Stomach smooth muscle (tissue), 2 donors: ENCODE results near the gene SAMD10.

Experiments used
- H3K27ac ChIP-seq: one replicate; pipeline ENCODE4 v1.7.0; 2013; ENCODE audit warnings: mild to moderate bottlenecking, low read length, inconsistent platforms
- H3K27me3 ChIP-seq, 2 donors: one replicate each; pipeline ENCODE4 v1.7.0; 2013; ENCODE audit warnings: low read length in 2 of 2; ENCODE audit not compliant: insufficient read depth in 2 of 2, control insufficient read depth in 1 of 2
- H3K36me3 ChIP-seq, 2 donors: one replicate each; pipeline ENCODE4 v1.7.0; 2013; ENCODE audit warnings: low read length in 2 of 2; ENCODE audit not compliant: control insufficient read depth in 2 of 2, insufficient read depth in 2 of 2
- H3K4me1 ChIP-seq: one replicate; pipeline ENCODE4 v1.7.0; 2013; ENCODE audit warnings: low read length; ENCODE audit not compliant: control insufficient read depth, insufficient read depth
- H3K4me3 ChIP-seq, 2 donors: one replicate each; pipeline ENCODE4 v1.7.0; 2013; ENCODE audit warnings: low read length in 2 of 2
- H3K9ac ChIP-seq, 2 donors: one replicate each; pipeline ENCODE4 v1.7.0; 2013; ENCODE audit warnings: low read length in 2 of 2, mild to moderate bottlenecking in 1 of 2
- H3K9me3 ChIP-seq, 2 donors: one replicate each; pipeline ENCODE4 v1.7.0; 2013; ENCODE audit warnings: low read length in 2 of 2; ENCODE audit not compliant: control insufficient read depth in 2 of 2
- donor health status: healthy.
- donor health status: Pancreatic carcinoma.

The SAMD10 gene

GRCh38 chr20:63953764-63954429 is 25.5 kb downstream of the SAMD10 start:
- peaks cover 71% of the 10 kb centered on the region for H3K4me1 ChIP-seq
- peak overlapping the region in 1 of 2 donors; percentile 88 for H3K4me3 ChIP-seq
- H3K36me3 ChIP-seq: no peaks in the 10 kb centered on the region
- H3K27ac ChIP-seq: no peak overlapping the region
- H3K27me3 ChIP-seq: no peaks in the 10 kb centered on the region
- no peaks in the 10 kb centered on the region for H3K9me3 ChIP-seq
- H3K9ac ChIP-seq: peak overlapping the region in 1 of 2 donors; percentile 36

DNA sequence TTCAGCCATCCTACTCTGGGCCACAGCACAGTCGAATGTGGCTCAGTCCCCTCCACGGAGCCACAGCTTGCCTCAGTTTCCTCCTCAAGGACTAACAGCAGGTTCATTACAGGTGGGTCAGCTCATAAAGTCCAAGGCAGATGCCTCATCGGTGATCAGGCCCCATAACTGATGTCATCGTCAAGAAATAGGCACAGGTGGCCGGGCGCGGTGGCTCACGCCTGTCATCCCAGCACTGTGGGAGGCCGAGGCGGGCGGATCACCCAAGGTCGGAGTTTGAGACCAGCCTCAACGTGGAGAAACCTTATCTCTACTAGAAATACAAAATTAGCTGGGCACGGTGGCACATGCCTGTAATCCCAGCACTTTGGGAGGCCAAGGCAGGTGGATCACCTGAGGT is 26.7 kb downstream of the SAMD10 start:
- Histone ChIP-seq H3K9me3 (no peaks in the 10 kb centered on the region), H3K27me3 (no peaks in the 10 kb centered on the region), H3K4me3 (peak overlapping the region in 1 of 2 donors; percentile 22), H3K9ac (no peak overlapping the region), H3K4me1 (peaks cover 81% of the 10 kb centered on the region), H3K27ac (peak overlapping the region; percentile 91), H3K36me3 (no peaks in the 10 kb centered on the region)

DNA sequence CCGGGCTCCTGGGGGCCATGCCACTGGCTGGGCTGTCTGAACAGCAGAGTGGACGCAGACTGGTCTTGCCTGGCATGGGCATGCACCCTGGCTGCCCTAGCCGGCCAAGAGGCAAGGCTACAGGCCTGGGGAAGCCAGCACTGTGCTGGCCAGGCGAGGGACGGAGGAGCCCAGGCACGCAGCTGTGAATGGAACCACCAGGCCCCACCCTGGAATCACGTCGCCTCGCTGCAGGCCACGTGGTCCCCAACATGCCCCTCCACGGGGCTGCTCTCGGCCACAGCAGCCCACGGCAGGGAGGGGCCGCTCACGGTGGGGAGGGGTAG is 27.3 kb downstream of the SAMD10 start:
- H3K27me3 ChIP-seq: no peaks in the 10 kb centered on the region
- H3K9ac ChIP-seq: no peak overlapping the region
- peak overlapping the region in 1 of 2 donors; percentile 22 for H3K4me3 ChIP-seq
- H3K4me1 ChIP-seq: peaks cover 83% of the 10 kb centered on the region
- no peaks in the 10 kb centered on the region for H3K36me3 ChIP-seq
- H3K27ac ChIP-seq: peak overlapping the region; percentile 91
- no peaks in the 10 kb centered on the region for H3K9me3 ChIP-seq

- Histone ChIP-seq H3K4me1 (peaks cover 81% of the 10 kb centered on the region), H3K27me3 (no peaks in the 10 kb centered on the region), H3K4me3 (peak overlapping the region in 1 of 2 donors; percentile 58), H3K9me3 (no peaks in the 10 kb centered on the region), H3K9ac (peak overlapping the region in 1 of 2 donors; percentile 26), H3K36me3 (no peaks in the 10 kb centered on the region), H3K27ac (peak overlapping the region; percentile 91)
These were observed 27.8 kb downstream of the SAMD10 start for GRCh38 chr20:63951398-63952209.

GRCh38 chr20:63950701-63951397 is 28.6 kb downstream of the SAMD10 start:
- Histone ChIP-seq H3K9me3 (no peaks in the 10 kb centered on the region), H3K27ac (peak overlapping the region; percentile 91), H3K4me1 (peaks cover 81% of the 10 kb centered on the region), H3K9ac (peak overlapping the region; percentile 21 to 26), H3K36me3 (peaks cover under 1 to 2% of the 10 kb centered on the region in 2 donors), H3K27me3 (no peaks in the 10 kb centered on the region), H3K4me3 (peak overlapping the region; percentile 24 to 58)

DNA sequence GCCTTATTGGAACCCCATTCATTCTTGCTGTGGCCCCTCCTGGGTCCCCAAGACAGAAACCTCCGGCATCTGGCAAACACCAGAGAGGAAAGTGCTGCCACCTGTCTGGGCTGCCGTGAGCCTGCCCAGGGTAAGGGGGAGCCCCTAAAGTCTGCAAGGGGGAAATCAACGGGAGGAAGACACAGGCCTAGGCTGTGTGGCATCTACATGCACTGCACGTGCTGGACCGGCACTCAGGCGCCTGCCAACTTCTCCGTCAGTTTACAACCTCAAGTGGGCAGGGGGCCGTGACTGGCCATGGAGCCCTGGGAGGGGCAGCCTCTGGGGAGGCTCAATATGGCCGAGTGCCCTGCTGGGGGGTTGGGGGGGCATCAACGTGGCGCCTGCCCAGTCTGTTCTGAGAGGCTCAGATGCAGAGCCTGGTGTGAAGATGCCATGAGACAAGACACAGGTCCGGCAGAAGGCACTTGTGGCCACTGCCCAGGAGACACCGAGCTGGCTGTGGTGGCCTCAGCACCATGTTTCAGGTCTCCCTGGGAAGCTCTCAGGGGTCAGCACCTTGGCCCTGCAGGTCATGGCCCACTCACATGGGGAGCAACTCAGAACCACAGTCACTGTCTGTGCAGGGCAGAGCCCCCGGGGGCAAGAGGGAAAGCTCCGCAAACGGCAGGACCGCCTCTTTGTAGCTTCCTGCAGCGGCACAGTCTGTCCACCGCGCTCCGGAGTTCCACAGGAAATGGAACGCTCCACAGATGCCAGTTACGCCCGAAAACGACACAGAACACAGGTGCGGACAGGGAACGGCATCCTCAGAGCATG is 31.6 kb downstream of the SAMD10 start:
- Histone ChIP-seq H3K9ac (no peak overlapping the region), H3K9me3 (no peaks in the 10 kb centered on the region), H3K27me3 (no peaks in the 10 kb centered on the region), H3K4me1 (peaks cover 59% of the 10 kb centered on the region), H3K4me3 (peak overlapping the region in 1 of 2 donors; percentile 47), H3K27ac (peak overlapping the region; percentile 91), H3K36me3 (peaks cover 18 to 21% of the 10 kb centered on the region in 2 donors)

- H3K9me3 ChIP-seq: no peaks in the 10 kb centered on the region
- no peak overlapping the region for H3K4me3 ChIP-seq
- peaks cover 18 to 21% of the 10 kb centered on the region in 2 donors for H3K36me3 ChIP-seq
- H3K9ac ChIP-seq: no peak overlapping the region
- peak overlapping the region; percentile 91 for H3K27ac ChIP-seq
- H3K4me1 ChIP-seq: peaks cover 52% of the 10 kb centered on the region
- H3K27me3 ChIP-seq: no peaks in the 10 kb centered on the region
These were observed 32.3 kb downstream of the SAMD10 start for GRCh38 chr20:63946986-63947637.

- no peaks in the 10 kb centered on the region for H3K27me3 ChIP-seq
- H3K9me3 ChIP-seq: no peaks in the 10 kb centered on the region
- peaks cover 18 to 21% of the 10 kb centered on the region in 2 donors for H3K36me3 ChIP-seq
- H3K27ac ChIP-seq: no peak overlapping the region
- no peak overlapping the region for H3K4me3 ChIP-seq
- no peak overlapping the region for H3K9ac ChIP-seq
- H3K4me1 ChIP-seq: peaks cover 43% of the 10 kb centered on the region
These were observed 33.2 kb downstream of the SAMD10 start for GRCh38 chr20:63945921-63946920.

DNA sequence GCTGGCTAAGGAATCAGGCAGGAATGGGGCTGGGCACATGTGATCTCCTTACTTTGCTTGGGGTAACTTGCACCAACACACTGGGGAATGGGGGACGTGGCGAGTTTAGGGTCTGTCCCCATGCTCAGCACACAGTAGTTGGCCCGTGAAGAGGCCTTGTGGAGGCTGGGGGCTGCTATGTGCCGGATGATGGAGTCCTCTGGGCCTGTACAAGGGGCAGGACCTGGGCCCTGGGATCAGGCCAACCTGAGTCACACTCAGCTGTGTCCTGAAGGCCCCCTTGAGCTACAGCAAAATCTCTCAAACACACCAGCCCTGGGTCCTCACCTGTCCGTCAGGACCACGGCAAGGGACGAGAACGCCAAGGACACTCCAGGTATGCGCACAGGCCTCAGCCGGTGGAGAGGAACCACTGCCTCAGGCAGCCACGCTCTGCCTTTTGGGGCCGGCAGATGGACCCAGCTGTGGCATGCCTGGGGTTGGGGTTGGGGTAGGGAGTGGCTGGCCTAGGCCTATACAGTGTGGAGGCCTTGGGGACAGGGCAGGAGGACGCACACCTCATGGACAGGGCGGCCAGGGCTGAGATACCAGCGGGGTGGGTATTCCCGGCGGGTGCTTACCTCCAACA is 34.3 kb downstream of the SAMD10 start:
- Histone ChIP-seq H3K27me3 (no peaks in the 10 kb centered on the region), H3K4me3 (no peak overlapping the region), H3K4me1 (peaks cover 32% of the 10 kb centered on the region), H3K36me3 (peaks cover 20 to 26% of the 10 kb centered on the region in 2 donors), H3K27ac (no peak overlapping the region), H3K9me3 (no peaks in the 10 kb centered on the region), H3K9ac (no peak overlapping the region)
